HG02623 (cell line): ENCODE results near the gene KCNK13.

Experiments
- ATAC-seq: cut with Tn5 transposase; IDR thresholded peaks from one replicate; pipeline ENCODE4 v1.9.1; 2021; ENCODE audit warnings: moderate library complexity; ENCODE audit not compliant: unreplicated experiment

The KCNK13 gene

DNA sequence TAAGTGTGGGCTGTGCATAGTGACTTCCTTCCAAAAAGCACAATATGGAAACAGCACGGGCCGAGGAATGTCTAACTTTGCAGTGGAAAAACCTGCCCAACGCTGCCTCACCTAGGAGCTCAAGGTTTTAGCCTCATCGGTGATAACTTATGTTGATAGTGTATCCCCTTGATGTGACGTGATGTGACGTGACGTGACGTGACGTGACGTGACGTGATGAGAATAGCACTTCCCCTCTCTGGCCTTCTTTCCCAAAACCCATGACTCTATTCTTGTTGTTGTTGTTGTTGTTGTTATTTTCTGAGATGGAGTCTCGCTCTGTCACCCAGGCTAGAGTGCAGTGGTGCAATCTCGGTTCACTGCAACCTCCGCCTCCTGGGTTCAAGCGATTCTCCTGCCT, 64.5 kb downstream of the KCNK13 start:
- ATAC-seq, result no peak

DNA sequence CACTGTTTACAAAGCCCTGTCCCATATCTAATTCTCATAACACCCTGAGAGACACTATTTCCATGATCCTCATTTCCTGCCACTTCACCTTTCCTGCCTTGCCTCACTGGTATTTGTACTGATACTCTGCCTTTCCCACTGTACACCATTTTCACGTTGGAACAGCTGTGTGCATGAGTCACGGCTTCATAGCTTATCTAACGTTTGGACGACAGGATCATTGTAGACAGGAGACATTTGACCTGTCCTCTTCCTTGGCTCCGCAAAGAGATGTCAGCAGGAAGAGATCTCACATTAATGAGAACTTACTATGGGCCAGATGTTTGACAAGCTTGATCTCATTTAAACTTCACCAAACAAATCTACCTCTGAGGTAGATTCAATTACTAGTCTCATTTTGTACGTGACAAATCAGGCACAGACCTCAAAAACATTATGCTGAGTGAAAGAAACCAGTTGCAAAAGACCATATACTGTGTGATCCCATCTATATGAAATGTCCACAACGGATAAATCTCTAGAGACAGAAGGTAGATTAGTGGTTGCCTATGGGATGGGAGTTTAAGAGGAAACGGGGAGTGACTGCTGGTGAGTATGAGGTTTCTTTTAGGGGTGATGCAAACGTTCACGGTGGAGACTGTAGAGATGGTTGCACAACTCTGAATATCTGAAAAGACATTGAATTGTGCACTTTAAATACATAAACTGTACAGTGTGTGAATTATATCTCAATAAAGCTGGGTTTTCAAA, 71.2 kb downstream of the KCNK13 start:
- no peak for ATAC-seq

DNA sequence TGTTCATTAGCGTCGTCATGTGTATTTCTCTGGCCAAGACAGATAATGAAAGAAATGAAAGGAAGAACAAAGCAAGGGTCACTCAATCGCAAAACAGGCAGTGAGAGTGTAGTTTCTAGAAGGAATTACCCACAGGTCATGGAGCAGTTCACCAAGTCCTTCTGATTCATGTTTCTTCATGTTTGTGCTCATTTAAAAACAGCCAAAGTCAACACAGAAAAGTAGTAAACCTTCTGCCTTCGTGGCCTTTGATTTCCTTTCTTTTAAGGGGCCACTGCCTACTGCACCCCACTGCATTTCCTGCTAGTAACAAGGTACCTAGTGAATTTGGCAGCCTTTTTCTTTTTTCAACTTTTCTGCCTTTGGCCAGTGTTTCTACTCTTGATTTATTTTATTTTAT, 75.1 kb downstream of the KCNK13 start:
- ATAC-seq, result no peak

DNA sequence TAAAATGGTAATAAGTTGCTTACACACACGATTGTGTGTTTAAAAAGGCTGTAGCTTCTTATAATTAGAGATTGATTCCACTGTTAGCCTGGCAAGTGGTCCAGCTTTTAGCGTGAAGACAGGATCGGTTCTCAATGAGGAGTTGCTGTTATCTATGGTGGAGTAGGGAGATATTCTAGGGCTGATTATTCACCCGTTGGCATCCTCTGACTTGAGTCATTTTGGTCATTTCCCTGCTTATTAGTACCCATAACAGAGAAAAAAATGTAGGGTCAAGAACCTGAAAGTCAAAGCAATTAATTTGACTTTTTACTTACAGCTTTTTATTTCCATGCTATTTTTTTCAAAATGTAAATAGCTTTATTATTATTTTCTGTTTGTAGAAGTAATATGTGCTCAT, 76.0 kb downstream of the KCNK13 start:
- no peak for ATAC-seq

DNA sequence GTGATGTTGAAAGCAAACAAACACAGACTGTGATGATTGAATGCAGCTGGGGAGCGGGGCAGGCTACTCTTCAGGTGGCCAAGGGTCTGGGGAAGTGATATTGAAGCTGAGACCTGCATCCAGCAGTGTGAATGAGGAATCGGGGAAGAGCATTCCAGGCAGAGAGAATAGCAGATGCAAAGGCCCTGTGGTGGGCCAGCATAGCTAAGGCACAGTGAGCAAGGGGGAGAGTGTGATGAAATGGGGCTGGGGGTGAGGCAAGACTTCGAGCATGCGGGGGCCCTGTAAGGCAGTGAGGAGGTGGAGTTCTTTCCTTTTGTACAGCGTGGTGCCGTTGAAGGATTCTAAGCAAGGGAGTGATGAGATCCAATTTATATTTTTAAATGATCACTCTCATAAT, 77.4 kb downstream of the KCNK13 start:
- ATAC-seq, result no peak

DNA sequence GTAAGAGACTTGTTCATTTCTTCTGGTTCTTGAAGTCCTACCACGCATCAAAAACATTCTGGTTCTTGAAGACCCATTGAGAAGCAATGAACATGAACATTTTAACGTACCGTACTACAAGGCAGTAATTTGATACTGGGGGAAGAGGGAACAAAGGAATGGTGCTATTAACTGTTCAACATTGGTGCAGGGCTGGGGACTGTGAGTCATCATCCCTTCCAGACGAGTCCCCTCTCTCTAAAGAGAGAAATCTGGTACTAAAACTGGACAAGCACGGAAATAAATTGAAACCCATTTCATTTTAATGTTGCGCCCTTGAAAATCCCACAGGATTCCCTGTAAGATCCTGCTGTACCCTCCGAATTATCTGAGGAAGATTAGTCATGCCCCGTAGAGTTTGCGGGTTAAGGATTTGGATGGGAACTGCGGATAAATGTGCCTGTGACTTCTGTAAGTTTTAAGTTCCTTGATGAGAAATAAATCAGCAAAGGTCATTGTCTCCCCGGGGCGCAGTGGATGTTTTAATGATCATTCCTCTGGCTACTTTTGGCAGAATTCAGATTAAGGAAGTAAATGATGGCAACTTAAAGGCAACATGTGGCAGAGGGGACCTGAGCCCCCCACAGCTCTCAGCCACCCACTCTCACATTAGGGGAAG, 78.6 kb downstream of the KCNK13 start:
- ATAC-seq, result no peak

DNA sequence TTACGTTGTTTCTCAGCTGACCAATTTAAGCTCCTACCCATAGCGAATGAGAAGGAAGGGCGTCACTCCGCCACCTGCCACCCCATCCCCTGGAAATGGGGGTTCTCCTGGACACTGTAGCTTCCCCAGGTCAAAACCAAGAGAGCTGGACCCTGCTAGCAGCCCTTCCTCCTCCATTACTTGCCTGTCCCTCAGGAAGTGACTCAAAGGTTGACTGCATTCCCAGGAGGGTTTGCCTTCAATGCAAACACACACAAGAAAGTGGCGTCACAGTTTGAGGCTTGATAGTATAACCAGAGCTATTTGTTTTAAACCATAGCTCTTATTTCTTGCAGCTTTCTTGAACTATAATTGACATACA, 79.1 kb downstream of the KCNK13 start:
- no peak for ATAC-seq

DNA sequence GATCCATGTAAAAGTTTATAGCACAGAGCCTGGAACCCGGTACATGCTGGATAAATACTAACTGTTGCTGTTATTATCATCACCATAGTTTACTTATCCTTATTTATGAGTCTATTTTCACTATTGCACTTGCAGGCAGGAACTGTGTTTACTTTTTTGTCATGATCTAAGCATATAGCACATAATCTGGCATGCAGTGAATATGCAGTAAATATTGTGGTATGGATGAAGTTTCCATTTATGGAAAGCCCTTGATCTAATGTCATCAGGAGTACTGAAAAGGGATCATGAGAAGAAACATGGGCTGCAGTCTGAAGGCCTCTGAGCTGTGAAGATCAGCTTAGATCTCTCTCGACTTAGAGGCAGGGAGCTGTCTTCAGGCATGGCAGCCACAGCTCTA, 91.6 kb downstream of the KCNK13 start:
- no peak for ATAC-seq

DNA sequence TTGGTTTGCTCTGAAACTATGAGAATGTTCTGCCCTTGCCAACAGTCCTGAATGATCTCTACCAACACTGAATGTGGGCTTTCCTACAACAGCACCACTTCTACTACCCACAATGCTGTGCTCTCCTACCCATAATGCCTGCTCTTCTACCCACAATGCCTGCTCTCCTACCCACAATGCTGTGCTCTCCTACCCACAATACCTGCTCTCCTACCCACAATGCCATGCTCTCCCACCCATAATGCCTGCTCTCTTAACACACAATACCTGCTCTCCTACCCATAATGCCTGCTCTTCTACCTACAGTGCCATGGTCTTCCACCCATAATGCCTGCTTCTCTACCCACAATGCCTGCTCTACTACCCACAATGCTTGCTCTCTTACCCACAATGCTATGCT, 92.3 kb downstream of the KCNK13 start:
- no peak for ATAC-seq

DNA sequence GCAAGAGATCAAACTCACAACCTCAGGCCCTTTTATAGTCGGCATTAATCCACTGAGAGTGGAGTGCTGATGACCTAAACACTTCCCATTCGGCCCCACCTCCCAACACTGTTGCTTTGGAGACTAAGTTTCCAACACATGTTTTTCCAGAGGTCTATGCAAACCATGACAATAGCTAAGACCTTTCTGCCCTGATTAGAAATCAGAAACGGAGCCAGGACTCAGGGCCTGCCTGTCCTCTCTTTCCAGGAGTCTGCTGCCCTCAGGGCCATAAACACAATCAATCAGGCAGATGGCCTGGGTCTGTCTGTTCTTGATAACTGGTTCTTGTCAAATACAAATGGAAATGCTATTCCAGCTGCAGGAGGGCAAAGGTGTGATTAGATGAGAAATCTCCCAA, 97.4 kb downstream of the KCNK13 start:
- no peak for ATAC-seq

DNA sequence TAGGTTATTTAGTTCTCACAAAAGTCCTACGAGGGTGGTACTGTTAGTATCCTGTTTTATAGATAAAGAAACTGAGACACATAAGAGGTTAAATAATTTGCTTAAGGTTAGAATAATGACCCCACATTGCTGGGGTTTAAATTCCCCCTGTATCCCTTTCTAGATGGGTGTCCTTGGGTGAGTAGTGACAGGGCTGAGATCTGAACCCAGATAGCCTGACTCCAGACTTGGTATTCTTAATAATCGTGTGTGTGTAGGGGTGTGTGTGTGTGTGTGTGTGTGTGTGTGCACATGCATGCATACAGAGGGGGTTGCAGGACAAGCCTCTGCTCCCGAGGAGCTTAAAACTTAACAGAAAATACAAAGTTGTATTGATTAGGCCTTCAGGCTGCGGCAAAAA, 97.9 kb downstream of the KCNK13 start:
- no peak for ATAC-seq

DNA sequence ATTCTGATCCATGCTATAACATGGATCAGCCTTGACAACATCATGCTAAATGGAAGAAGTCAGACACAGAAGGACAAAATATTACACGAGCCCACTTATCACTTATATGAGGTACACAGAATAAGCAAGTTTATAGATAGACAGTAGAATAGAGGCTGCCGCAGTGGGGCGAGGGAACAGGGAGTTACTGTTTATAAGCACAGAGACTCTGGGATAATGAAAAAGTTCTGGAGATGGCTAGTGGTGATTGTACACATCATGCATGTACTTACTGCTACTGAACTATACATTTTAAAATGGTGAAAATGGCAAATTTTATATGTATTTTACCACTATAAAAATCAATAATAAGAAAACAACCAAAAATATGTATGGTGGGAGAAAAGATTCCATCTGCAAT, 99.3 kb downstream of the KCNK13 start:
- ATAC-seq, result no peak

DNA sequence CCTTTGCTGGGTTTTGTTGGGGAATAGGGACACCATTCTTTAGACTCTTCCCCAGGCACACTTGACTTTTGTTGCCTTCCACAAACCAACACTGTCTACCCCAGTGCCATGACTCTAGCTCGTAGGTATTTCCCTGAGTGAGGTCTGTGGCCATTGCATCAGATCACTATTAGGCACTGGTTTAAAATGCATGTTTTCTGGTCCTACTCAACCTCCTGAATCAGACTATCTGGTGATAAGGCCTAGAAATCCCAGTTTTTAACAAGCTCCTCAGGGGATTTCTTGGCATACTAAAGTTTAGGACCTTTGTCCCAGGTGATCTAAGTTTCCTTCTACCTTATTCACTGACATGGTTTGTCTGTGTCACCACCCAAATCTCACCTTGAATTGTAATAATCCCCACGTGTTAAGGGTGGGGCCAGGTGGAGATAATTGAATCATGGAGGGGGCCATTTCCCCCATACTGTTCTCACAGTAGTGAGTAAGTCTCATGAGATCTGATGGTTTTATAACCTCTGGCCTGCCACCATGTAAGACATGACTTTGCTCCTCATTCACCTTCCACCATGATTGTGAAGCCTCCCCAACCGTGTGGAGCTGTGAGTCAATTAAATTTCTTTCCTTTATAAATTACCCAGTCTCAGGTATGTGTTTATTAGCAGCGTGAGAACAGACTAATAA, 106.8 kb downstream of the KCNK13 start:
- ATAC-seq, result no peak

DNA sequence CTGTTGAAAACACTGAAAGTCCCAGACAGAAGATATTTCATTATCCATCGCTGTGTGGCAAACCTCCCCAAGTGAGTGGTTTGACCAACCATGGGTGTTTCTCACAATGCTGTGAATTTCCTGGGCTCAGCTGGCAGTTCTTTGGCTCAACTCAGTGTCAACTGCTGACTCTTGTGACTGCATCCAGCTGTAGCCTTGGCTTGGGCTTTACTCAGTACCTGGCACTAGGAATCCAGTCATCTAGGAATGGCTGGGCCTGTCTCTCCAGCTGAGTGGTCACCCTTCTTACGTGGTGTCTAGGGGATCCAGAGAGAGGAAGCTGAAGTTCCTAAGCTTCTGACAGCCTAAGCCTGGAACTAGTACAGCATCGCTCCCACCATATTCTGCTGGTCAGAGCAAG, 113.8 kb downstream of the KCNK13 start:
- no peak for ATAC-seq

DNA sequence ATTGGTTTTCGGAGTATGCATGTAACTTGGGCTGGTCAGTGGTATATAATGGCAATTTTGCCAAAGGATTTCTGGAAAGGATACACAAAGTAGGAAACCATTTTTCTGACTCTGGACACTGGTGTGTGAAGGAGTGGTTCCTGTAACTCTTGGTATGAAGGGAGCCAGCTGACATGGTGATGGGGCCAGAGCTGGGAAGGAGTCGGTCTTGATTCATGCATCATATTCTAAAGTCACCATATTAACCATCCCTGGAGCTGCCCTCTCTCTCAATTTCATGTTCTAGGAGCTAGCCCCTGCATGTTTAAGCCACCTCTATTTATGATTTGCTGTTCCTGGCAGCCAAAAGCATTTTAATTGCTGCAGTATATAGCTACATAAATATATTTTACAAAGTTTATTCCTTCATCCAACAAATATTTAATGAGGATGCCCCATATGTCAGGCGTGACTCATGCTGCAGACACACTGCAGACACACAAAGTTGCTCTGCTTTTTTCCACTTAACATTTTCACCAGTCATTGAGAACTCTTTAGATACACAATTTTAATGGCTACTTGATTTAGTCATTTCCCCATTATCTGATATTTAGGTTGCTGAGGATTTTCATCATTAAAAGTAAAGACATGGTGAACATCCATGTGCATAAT, 115.9 kb downstream of the KCNK13 start:
- no peak for ATAC-seq

DNA sequence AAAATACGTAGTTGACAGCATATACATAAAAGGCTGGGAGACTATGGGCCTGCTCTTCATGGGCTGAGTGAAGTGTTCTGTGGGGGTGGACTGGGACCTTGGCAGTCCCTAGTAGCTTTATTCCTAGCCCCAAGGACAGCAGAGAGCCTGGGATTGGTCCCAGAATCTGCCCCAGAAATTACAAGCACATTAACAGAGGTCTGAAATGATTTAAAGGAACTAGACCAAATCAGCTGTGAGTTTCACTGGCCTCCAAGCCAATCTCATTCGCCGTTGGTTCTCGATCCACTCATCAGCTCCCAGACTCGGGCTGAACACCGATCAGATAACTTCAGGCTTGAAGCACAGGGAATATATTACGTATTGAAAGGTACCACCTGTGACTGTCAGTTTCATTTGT, 117.6 kb downstream of the KCNK13 start:
- no peak for ATAC-seq

DNA sequence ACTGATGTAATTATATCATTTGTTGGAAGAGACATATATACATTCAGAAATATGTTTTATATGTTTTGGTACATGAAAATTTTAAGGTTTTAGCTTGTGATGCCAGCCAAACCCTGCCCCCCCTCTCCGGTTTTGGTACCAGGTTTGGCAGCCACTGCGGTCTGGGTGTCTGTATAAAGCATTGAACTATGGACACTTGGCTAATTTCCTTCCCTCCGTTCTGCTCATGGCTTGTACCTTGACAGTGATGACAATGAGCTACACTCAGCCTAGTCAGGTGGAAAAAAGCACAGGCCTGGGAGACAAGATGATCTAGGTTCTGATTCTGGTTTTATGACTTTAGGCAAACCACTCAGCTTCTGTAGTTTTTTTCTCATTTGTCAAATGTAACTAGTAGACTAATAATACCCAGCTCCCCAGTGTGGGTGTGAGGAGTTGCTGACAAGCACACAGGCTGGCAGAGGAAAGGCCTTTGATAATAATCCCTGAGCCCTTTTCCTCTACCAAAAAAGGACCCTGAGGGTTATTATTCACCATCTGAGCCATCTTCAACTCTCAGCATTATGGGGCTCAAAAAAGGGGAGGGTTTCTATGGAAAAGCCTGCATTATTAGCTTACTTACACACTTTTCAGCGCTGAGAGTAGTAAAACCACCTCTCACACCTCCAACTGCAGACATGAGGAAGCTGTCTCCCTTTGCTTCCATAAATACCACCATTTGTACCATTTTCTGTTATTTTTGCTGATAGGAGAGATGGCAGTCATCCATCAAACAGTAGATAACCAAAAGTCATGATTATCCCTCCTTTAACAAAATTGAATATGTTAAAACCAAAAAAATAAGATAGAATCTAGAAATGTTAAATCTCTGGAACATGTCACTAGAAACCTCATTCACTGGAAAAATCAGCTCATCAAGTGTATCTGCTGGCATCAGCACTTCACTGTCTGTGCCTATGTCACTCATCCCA, 118.3 kb downstream of the KCNK13 start:
- ATAC-seq, result no peak

DNA sequence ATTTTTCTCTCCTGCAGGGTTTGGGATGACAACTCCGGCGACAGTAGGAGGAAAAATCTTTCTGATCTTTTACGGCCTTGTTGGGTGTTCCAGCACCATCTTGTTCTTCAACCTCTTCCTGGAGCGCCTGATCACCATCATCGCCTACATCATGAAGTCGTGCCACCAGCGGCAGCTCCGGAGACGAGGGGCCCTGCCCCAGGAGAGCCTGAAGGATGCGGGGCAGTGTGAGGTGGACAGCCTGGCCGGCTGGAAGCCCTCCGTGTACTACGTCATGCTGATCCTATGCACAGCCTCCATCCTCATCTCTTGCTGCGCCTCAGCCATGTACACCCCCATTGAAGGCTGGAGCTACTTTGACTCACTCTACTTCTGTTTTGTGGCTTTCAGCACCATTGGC, 122.3 kb downstream of the KCNK13 start:
- ATAC-seq, result no peak

DNA sequence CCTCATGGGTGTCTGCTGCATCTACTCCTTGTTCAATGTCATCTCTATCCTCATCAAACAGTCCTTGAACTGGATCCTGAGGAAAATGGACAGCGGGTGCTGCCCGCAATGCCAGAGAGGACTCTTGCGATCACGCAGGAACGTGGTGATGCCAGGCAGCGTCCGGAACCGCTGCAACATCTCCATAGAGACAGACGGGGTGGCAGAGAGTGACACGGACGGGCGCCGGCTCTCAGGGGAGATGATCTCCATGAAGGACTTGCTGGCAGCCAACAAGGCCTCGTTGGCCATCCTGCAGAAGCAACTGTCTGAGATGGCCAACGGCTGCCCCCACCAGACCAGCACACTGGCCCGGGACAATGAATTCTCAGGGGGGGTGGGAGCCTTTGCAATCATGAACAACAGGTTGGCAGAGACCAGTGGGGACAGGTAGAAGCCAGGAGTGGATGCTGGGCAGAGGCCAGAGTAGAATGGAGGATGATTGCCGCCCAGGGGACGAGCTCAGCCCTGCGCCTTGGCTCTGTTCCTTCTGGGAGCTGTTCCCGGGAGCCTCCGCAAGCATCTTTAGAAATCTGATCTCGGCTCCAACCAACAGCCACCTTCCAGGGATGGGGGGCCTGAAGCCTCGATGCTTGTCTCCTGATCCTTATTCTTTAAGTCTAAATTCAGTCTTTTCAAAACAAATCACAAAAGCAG, 122.9 kb downstream of the KCNK13 start:
- no peak for ATAC-seq

DNA sequence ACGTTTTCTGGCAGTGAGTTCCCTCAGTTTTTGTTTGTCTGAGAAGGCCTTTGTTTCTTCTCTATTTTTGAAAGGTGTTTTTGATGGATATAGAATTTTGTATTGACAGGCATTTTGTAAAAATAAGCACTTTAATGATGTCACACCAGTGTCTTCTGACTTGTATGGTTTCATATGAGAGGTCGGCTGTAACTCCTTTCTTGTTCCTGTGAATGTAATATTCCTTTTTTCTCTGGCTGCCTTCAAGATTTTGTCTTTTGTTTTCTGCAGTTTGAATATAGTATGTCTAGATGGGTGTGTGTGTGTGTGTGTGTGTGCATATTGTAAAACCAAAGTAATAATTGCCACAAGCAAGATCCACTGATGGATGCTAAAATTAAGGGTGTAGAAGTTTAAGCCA, 126.8 kb downstream of the KCNK13 start:
- no peak for ATAC-seq
